HepG2 (cell line): ENCODE data around the gene CPT1B. TPM values are rescaled to one million over a fixed set of nuclear protein-coding genes. Genes with fewer than 3 reads are reported as not detected.

Source experiments
- ATAC-seq: fragments of 200-7000 bp; cut with Tn5 transposase; 3 replicates; pipeline ENCODE4 v1.9.1; 2020; ENCODE audit warnings: mild to moderate bottlenecking, moderate library complexity
- BruUV-seq: library from RNA; stranded (reverse); fragments of 400-500 nt; replicated peaks from 2 replicates; lab custom pipeline; 2021; lab: Mats Ljungman, UMichigan
- CTCF ChIA-PET: fragments of 300-600 bp; formaldehyde crosslinking; extraction: SDS; loops from one replicate; lab custom pipeline; 2021; ENCODE audit warnings: low total read pairs, inconsistent platforms, low intra/inter-chr PET ratio; lab: Yijun Ruan, JAX
- POLR2A ChIA-PET: fragments of 350-600 bp; sonication (Branson Sonifier 250); formaldehyde crosslinking; loops from one replicate; lab custom pipeline; 2020; ENCODE audit warnings: antibody characterized with exemption, inconsistent platforms; lab: Yijun Ruan, JAX
- DNase-seq: peaks from one replicate; pipeline ENCODE4 v3.0.0-alpha.2; 2015; ENCODE audit warnings: low spot score
- FAIRE-seq: peaks from 3 replicates; lab custom pipeline; 2011; peaks lifted over from hg19 to GRCh38; lab: Jason Lieb, UNC
- H2AFZ ChIP-seq: one replicate; pipeline ENCODE4 v1.6.1; 2011; ENCODE audit warnings: low read length, inconsistent platforms
- H3K27ac ChIP-seq: fragments of 300-600 bp; 3 replicates; pipeline ENCODE4 v1.8.0; 2011; ENCODE audit warnings: mixed run types, mild to moderate bottlenecking, mixed read lengths, low read length, inconsistent platforms; ENCODE audit not compliant: insufficient read depth; ENCODE audit errors: extremely low read length
- H3K27me3 ChIP-seq, 2 experiments: fragments of 200-600 bp in 1 of 2; 2 replicates in 1 of 2; 3 replicates in 1 of 2; pipeline versions ENCODE4 v1.6.0 to v1.8.0; 2011; ENCODE audit warnings: low read length in 2 of 2, mild to moderate bottlenecking in 2 of 2, moderate library complexity in 2 of 2, inconsistent platforms in 1 of 2; ENCODE audit not compliant: insufficient read depth in 2 of 2, control insufficient read depth in 1 of 2
- H3K36me3 ChIP-seq, 2 experiments: fragments of 200-600 bp in 1 of 2; replicated peaks in 1 of 2; 2 replicates in 1 of 2; 3 replicates in 1 of 2; pipeline versions ENCODE4 v1.5.1 to v1.8.0; 2011; ENCODE audit warnings: low read length in 2 of 2, inconsistent platforms in 1 of 2; ENCODE audit not compliant: insufficient read depth in 2 of 2, control insufficient read depth in 1 of 2
- H3K4me1 ChIP-seq: 2 replicates; pipeline ENCODE4 v1.5.1; 2012; ENCODE audit warnings: low read length, inconsistent platforms; ENCODE audit not compliant: insufficient read depth
- H3K4me2 ChIP-seq: 2 replicates; pipeline ENCODE4 v1.6.0; 2011; ENCODE audit warnings: low read depth, low read length, inconsistent platforms
- H3K4me3 ChIP-seq, 3 experiments: fragments of 200-600 bp in 1 of 3; sonication (generic), shearing (Covaris generic) in 1 of 3; replicated peaks in 1 of 3; 2 replicates each; pipeline ENCODE4 v1.5.1; 2011 to 2016; ENCODE audit warnings: low read length in 3 of 3, inconsistent platforms in 2 of 3, low read depth in 2 of 3, mild to moderate bottlenecking in 2 of 3, control low read depth in 1 of 3, mixed read lengths in 1 of 3; ENCODE audit not compliant: insufficient read depth in 1 of 3
- H3K79me2 ChIP-seq: one replicate; pipeline ENCODE4 v1.6.1; 2011; ENCODE audit warnings: low read length, inconsistent platforms; ENCODE audit not compliant: insufficient read depth
- H3K9ac ChIP-seq: 2 replicates; pipeline ENCODE4 v1.6.0; 2011; ENCODE audit warnings: mild to moderate bottlenecking, low read depth, low read length, inconsistent platforms; ENCODE audit not compliant: insufficient read depth
- H3K9me3 ChIP-seq: 2 replicates; pipeline ENCODE4 v1.5.1; 2012; ENCODE audit warnings: mild to moderate bottlenecking, low read length
- H4K20me1 ChIP-seq: 2 replicates; pipeline ENCODE4 v1.6.0; 2011; ENCODE audit warnings: inconsistent platforms, mild to moderate bottlenecking, low read length, moderate library complexity; ENCODE audit not compliant: insufficient read depth
- AGO1 ChIP-seq: fragments of 200-400 bp; formaldehyde crosslinking; IDR thresholded peaks from 2 replicates; pipeline ENCODE4 v1.6.1; 2017; ENCODE audit warnings: mild to moderate bottlenecking, low read depth, low read length, moderate library complexity; ENCODE audit not compliant: poor library complexity, severe bottlenecking
- MAZ ChIP-seq, 2 experiments: sonication (generic) in 1 of 2; formaldehyde crosslinking in 1 of 2; IDR thresholded peaks; 2 replicates each; pipeline versions ENCODE4 v1.5.0 to v1.6.1; 2012 to 2020; ENCODE audit warnings: low read depth in 2 of 2, mild to moderate bottlenecking in 2 of 2, borderline replicate concordance in 1 of 2, improper control_type of control experiment in 1 of 2, low read length in 1 of 2, missing genetic modification reagents in 1 of 2, moderate library complexity in 1 of 2
- ZNF12 ChIP-seq: sonication (generic); formaldehyde crosslinking; IDR thresholded peaks from 2 replicates; pipeline ENCODE4 v1.5.0; 2020; ENCODE audit warnings: missing genetic modification reagents
- ZNF207 ChIP-seq: fragments of 450-650 bp; IDR thresholded peaks from 2 replicates; pipeline ENCODE4 v1.6.1; 2016; ENCODE audit warnings: antibody characterized with exemption, borderline replicate concordance
- ZNF629 ChIP-seq: sonication (generic); formaldehyde crosslinking; conservative IDR thresholded peaks from 2 replicates; pipeline ENCODE4 v1.5.0; 2020; ENCODE audit warnings: missing genetic modification reagents
- ZNF775 ChIP-seq: sonication (generic); formaldehyde crosslinking; IDR thresholded peaks from 2 replicates; pipeline ENCODE4 v1.4.0; 2020; ENCODE audit warnings: missing genetic modification reagents, mild to moderate bottlenecking, moderate library complexity, borderline replicate concordance
- WGBS: methylation state at CpG from one replicate; pipeline ENCODE4 v1.1.6; 2017; ENCODE audit warnings: low lambda C conversion rate; 5-methylcytosine and 5-hydroxymethylcytosine counted together
- in situ Hi-C: cut with HindIII; loops from 2 replicates; pipeline ENCODE4 v1.10.0; 2017; ENCODE audit warnings: low pct_unique_long_range_greater_than_20kb; ENCODE audit not compliant: extremely low pct_ligation_motif_present
- intact Hi-C: fragments of 100-400 bp; cut with micrococcal nuclease; formaldehyde crosslinking; loops from one replicate; pipeline ENCODE4 v1.10.0; 2022; ENCODE audit not compliant: unreplicated experiment
- polyA plus RNA-seq, 8 experiments: library from polyadenylated mRNA; depleted of rRNA in 3 of 8; stranded (reverse) in 7 of 8; unstranded in 1 of 8; fragments of >200 nt; fragmentation: Illumina TruSeq in 4 of 8; extraction: Trizol in 4 of 8; gene quantifications; 2 replicates each; pipeline versions ENCODE4 v1.2.1 to v1.2.3, GENCODE V29; 2011 to 2016; ENCODE audit warnings: low read depth in 4 of 8, missing spikeins in 1 of 8, mixed read lengths in 1 of 8; ENCODE audit not compliant: insufficient read depth in 1 of 8
- total RNA-seq, 5 experiments: library from RNA; depleted of rRNA; stranded (reverse); fragments of >200 nt; fragmentation: Illumina TruSeq; extraction: Trizol; gene quantifications; 2 replicates each; pipeline ENCODE4 v1.2.3, GENCODE V29; 2016; ENCODE audit warnings: low read depth in 1 of 5

Gene CPT1B
- total and polyA plus RNA-seq, 2 of the 13 experiments (the other 11 are each of a cell fraction or from before 2014, with no cell fraction given), result 9.2 to 19.5 TPM

- POLR2A ChIA-PET, result interaction anchor here (1.9 to 3.1 kb wide), 2 partner anchors 9 to 15 kb away, joined by 7 to 9 read pairs; partner anchors contain the start of gene SYCE3
- no peak for ATAC-seq
- Histone ChIP-seq H3K4me3 (no peak overlapping the region), H3K36me3 (peaks cover 0 to 5% of the 10 kb centered on the region in 2 experiments; a peak in 2 of 5 replicates), H3K4me2 (no peak overlapping the region), H4K20me1 (no peaks in the 10 kb centered on the region), H3K27me3 (no peaks in the 10 kb centered on the region), H3K9me3 (no peaks in the 10 kb centered on the region), H3K9ac (no peak overlapping the region), H3K79me2 (no peaks in the 10 kb centered on the region), H2AFZ (no peak overlapping the region), H3K4me1 (peaks cover 12% of the 10 kb centered on the region), H3K27ac (no peak overlapping the region)
- BruUV-seq, result no TSS peak
- CTCF ChIA-PET, result interaction anchor here (2.6 to 3.7 kb wide), 2 partner anchors 43 to 114 kb away, joined by 30 to 37 read pairs; no protein-coding TSS in a partner anchor
- intact Hi-C loops (no loop called here), in situ Hi-C loops (loop anchor here (5.0 kb wide), 1 partner anchor 35 kb away; no protein-coding TSS in a partner anchor)
- TF ChIP-seq ZNF629 (CRISPR knock-in tag), result no peak
- TF ChIP-seq AGO1, result peak; percentile 34
- TF ChIP-seq ZNF207, result no peak
- no peak for FAIRE-seq
- WGBS, result no CpG with 5 or more reads among the region's 23 CpGs
- DNase-seq, result no peak
Measured at GRCh38 chr22:50577697-50577986, 585 bp downstream of the CPT1B start.

- Histone ChIP-seq H3K27ac (no peak overlapping the region), H3K79me2 (no peaks in the 10 kb centered on the region), H3K9ac (no peak overlapping the region), H3K9me3 (no peaks in the 10 kb centered on the region), H4K20me1 (no peaks in the 10 kb centered on the region), H3K36me3 (peaks cover 0 to 5% of the 10 kb centered on the region in 2 experiments; a peak in 2 of 5 replicates), H3K4me2 (no peak overlapping the region), H3K4me3 (no peak overlapping the region), H3K4me1 (peaks cover 12% of the 10 kb centered on the region), H3K27me3 (no peaks in the 10 kb centered on the region), H2AFZ (no peak overlapping the region)
- TF ChIP-seq MAZ (IDR thresholded peaks at IDR 0.05; ENCODE audit: borderline replicate concordance, low read depth, low read length), result no peak
- no peak for TF ChIP-seq MAZ (CRISPR knock-in tag; IDR thresholded peaks at IDR 0.05; ENCODE audit: low read depth)
- TF ChIP-seq ZNF775 (CRISPR knock-in tag), result no peak
- no peak for TF ChIP-seq ZNF12
- intact Hi-C loops, result loop anchor here (1.0 kb wide), 2 partner anchors 43 to 114 kb away; no protein-coding TSS in a partner anchor
- ChIA-PET POLR2A (interaction anchor here (0.6 to 3.1 kb wide), 4 partner anchors 8 to 66 kb away, joined by 3 to 9 read pairs (median 5); partner anchors contain the start of genes SCO2 and SYCE3), CTCF (interaction anchor here (1.1 to 3.7 kb wide), 5 partner anchors 35 to 123 kb away, joined by 3 to 37 read pairs (median 7); no protein-coding TSS in a partner anchor)
- no TSS peak for BruUV-seq
- FAIRE-seq, result no peak
- no peak for DNase-seq
- WGBS, result 91% methylated on average over 11 of the region's 18 CpGs
- in situ Hi-C loops, result loop anchor here (5.0 kb wide), 1 partner anchor 35 kb away; no protein-coding TSS in a partner anchor
- ATAC-seq, result no peak
Measured at GRCh38 chr22:50576806-50577696, 1.2 kb downstream of the CPT1B start.
